Breast epithelium (tissue), 4 donors: Measurements from ENCODE around the gene SCAANT1. TPM values are rescaled to one million over a fixed set of nuclear protein-coding genes. Genes with fewer than 3 reads are reported as not detected.

Experiments
- DNase-seq, 2 donors: peaks; one replicate each; pipeline ENCODE4 v3.0.0-alpha.2; 2019; ENCODE audit warnings: low spot score in 2 of 2
- H3K27ac ChIP-seq, 2 donors: fragments of 200-600 bp; sonication (generic) in 1 of 2; one replicate each; pipeline ENCODE4 v1.5.1; 2016 to 2019; ENCODE audit warnings: mild to moderate bottlenecking in 1 of 2
- H3K27me3 ChIP-seq, 2 donors: fragments of 200-600 bp; sonication (generic) in 1 of 2; one replicate each; pipeline versions ENCODE4 v1.5.1 to v1.6.0; 2017 to 2019; ENCODE audit warnings: control low read depth in 1 of 2, mild to moderate bottlenecking in 1 of 2
- H3K36me3 ChIP-seq: fragments of 200-600 bp; one replicate; pipeline ENCODE4 v1.5.1; 2019
- H3K4me1 ChIP-seq, 2 donors: fragments of 200-600 bp; sonication (generic); one replicate each; pipeline ENCODE4 v1.5.1; 2016 to 2019; ENCODE audit warnings: control low read depth in 1 of 2
- H3K4me3 ChIP-seq, 3 donors: fragments of 200-600 bp; sonication (generic); 1 replicate in 2 of 3; 2 replicates in 1 of 3; pipeline ENCODE4 v1.5.1; 2016 to 2019; ENCODE audit warnings: mild to moderate bottlenecking in 3 of 3, moderate library complexity in 2 of 3
- H3K9me3 ChIP-seq, 2 donors: fragments of 200-600 bp; sonication (generic) in 1 of 2; one replicate each; pipeline ENCODE4 v1.5.1; 2016 to 2019; ENCODE audit warnings: control low read depth in 1 of 2
- POLR2A ChIP-seq: fragments of 450-650 bp; IDR thresholded peaks from one replicate; pipeline ENCODE4 v1.6.1; 2016; ENCODE audit warnings: antibody characterized with exemption, mild to moderate bottlenecking, moderate library complexity
- POLR2AphosphoS5 ChIP-seq, 3 donors: sonication (generic); formaldehyde crosslinking; IDR thresholded peaks; one replicate each; pipeline ENCODE4 v1.6.1; 2017; ENCODE audit warnings: antibody characterized with exemption in 3 of 3
- intact Hi-C: fragments of 100-400 bp; cut with DNase I; formaldehyde crosslinking; loops from one replicate; pipeline ENCODE4 v1.15.1; 2023; ENCODE audit warnings: low total_unique reads
- total RNA-seq, 3 donors: library from RNA; depleted of rRNA; stranded (reverse); fragments of >200 nt; gene quantifications; one replicate each; pipeline ENCODE4 v1.1.0, GENCODE V29; 2016
- TF ChIP-seq, protein P1 (sequence below), 3 donors: fragments of 450-650 bp; IDR thresholded peaks; one replicate each; pipeline ENCODE4 v1.5.1; 2016 to 2017; ENCODE audit warnings: antibody characterized with exemption in 3 of 3, mild to moderate bottlenecking in 3 of 3, moderate library complexity in 3 of 3

SCAANT1 gene
- total RNA-seq, 3 donors from 2014 or later = not detected

DNA sequence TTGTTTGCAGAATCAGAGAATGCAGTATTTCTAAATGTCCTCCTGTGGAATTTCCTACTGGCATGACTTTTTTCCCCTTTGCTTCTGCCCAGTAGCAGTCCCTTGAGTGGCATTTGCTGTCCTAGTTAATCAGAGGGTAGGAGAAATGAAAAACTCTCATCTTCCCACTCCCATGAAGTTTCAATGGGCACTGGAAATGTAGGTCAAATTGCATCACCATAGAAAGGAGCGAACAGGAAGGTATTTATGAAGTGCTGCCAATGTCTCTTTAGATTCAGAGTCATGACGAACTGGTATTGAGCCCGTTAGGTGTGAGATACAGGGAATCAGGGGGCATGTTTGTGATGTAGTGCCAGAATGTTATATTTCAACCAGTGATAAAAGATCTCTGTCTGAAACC is 25.3 kb downstream of the SCAANT1 start:
- no peak for DNase-seq
- Histone ChIP-seq H3K4me1 (no peaks in the 10 kb centered on the region), H3K4me3 (no peak overlapping the region), H3K9me3 (no peaks in the 10 kb centered on the region), H3K27ac (no peak overlapping the region), H3K27me3 (no peaks in the 10 kb centered on the region), H3K36me3 (no peaks in the 10 kb centered on the region)
- intact Hi-C loops = no loop called here
- TF ChIP-seq POLR2A (no peak), POLR2AphosphoS5 (IDR thresholded peaks at IDR 0.05) (no peak)
- TF ChIP-seq, protein P1, sequence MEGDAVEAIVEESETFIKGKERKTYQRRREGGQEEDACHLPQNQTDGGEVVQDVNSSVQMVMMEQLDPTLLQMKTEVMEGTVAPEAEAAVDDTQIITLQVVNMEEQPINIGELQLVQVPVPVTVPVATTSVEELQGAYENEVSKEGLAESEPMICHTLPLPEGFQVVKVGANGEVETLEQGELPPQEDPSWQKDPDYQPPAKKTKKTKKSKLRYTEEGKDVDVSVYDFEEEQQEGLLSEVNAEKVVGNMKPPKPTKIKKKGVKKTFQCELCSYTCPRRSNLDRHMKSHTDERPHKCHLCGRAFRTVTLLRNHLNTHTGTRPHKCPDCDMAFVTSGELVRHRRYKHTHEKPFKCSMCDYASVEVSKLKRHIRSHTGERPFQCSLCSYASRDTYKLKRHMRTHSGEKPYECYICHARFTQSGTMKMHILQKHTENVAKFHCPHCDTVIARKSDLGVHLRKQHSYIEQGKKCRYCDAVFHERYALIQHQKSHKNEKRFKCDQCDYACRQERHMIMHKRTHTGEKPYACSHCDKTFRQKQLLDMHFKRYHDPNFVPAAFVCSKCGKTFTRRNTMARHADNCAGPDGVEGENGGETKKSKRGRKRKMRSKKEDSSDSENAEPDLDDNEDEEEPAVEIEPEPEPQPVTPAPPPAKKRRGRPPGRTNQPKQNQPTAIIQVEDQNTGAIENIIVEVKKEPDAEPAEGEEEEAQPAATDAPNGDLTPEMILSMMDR (IDR thresholded peaks at IDR 0.05) = no peak

DNA sequence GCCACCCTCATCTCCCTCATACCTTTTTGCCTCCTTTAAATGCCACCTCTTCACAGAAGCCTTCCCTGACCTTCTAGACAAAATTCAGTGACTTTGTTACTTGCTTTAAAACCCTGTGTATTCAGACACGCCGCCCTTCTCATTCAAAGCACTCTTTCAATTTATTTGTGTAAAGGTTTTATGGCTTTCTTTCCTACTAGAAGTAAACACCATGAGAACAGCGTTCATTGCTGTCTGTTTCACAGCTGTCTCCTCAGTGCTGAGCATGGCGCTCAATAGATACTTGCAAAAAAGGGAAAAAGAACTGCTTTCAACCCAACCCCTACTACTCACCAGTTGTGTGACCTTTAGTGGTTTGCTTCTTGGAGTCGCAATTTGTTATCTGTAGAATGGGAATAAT is 31.5 kb downstream of the SCAANT1 start:
- no peaks in the 10 kb centered on the region for H3K4me1 ChIP-seq
- H3K36me3 ChIP-seq = no peaks in the 10 kb centered on the region
- no peak overlapping the region for H3K4me3 ChIP-seq
- DNase-seq = no peak
- no peaks in the 10 kb centered on the region for H3K27me3 ChIP-seq
- no peak for TF ChIP-seq POLR2AphosphoS5 (IDR thresholded peaks at IDR 0.05)
- TF ChIP-seq, protein P1 (IDR thresholded peaks at IDR 0.05) = no peak
- no peak for TF ChIP-seq POLR2A
- no peaks in the 10 kb centered on the region for H3K9me3 ChIP-seq
- H3K27ac ChIP-seq = no peak overlapping the region
- intact Hi-C loops = no loop called here

DNA sequence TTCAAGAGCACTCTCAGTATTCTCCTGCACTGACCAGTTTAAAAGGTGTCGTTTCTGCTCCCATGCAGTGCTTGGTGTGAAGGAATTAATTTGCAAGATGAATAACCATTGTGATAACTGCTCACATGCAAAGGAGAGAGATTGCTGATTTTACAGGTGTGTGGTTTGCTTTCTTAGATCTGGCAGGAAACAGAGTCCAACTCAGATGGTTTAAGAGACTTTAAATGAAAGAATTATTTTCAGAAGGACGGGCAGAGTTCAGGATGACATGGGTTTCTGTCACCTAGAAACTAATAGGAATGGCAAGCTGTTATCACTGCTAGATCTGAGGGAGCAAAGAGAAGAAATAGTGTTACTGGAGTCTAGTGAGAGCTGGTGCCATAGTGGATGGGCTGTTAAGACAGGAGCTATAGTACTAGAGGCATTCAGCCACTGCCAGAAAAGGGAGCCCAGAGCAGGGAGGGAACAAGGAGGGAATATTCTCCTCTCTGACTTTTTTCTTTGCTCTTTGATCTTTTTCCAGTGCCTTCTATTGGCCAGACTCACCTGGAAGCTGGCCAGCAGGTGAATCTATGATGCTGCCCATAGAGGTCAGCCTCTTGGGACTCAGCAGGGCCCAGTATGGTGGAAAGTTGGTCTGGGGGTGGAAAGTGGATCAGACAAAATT is 33.7 kb downstream of the SCAANT1 start:
- no peak for DNase-seq
- Histone ChIP-seq H3K27me3 (no peaks in the 10 kb centered on the region), H3K4me1 (no peaks in the 10 kb centered on the region), H3K27ac (no peak overlapping the region), H3K36me3 (no peaks in the 10 kb centered on the region), H3K9me3 (no peaks in the 10 kb centered on the region), H3K4me3 (no peak overlapping the region)
- TF ChIP-seq POLR2A (no peak), POLR2AphosphoS5 (IDR thresholded peaks at IDR 0.05) (no peak)
- TF ChIP-seq, protein P1 (IDR thresholded peaks at IDR 0.05) = no peak
- intact Hi-C loops = no loop called here

DNA sequence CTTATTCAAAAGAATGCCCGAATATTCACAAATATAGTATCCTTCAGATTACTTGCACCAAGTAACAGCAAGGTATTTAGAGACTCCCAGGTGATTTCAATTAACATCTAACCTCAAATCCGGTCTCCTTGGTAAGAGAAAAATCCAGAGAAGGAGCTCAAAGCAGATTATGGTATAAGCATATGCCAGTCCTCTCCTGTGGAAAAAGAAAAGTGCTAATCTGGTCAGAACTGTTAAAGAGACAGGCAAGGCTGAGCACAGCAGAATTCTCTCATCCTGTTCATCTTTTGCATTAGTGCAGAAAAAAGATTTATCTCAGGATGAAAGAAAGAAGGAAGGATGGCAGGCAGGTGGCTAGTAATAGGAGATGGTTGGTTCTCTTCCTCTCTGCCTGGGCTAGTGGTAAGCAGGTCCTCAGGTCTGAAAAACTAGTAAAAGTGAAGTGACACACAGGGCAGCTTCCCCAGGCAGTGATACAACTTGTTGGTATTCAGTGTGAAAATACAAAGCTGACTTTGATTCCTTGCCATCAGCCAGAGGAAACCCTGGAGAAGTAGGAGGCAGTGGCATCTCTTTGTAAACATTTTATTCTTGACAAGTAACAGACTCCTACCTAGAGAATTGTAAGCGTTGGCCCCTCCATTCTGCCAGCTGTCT is 34.3 kb downstream of the SCAANT1 start:
- no peaks in the 10 kb centered on the region for H3K27me3 ChIP-seq
- TF ChIP-seq POLR2A (no peak), POLR2AphosphoS5 (IDR thresholded peaks at IDR 0.05) (no peak)
- TF ChIP-seq, protein P1 (IDR thresholded peaks at IDR 0.05) = no peak
- no peaks in the 10 kb centered on the region for H3K36me3 ChIP-seq
- no peak for DNase-seq
- H3K4me3 ChIP-seq = no peak overlapping the region
- H3K27ac ChIP-seq = no peak overlapping the region
- intact Hi-C loops = no loop called here
- H3K4me1 ChIP-seq = no peaks in the 10 kb centered on the region
- H3K9me3 ChIP-seq = no peaks in the 10 kb centered on the region

DNA sequence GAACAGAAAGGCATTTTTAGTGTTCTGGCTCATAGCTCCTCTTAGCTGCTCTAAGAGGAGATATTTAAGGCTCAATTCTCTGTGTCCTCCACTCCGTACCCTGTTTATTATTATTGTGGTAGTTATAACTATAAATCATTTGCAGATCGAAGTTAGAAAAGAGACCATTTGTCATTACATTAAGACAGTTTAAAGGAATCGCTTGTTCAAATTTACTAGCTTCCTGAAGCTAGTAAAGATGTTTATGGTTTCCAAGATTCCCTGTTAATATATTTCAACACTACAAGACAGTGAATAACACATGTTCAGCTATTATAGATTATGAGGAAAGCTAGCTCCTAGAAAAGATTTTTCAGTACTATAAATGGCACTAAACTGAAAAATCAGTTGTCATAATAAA is 35.9 kb downstream of the SCAANT1 start:
- H3K9me3 ChIP-seq = no peaks in the 10 kb centered on the region
- intact Hi-C loops = no loop called here
- H3K4me3 ChIP-seq = no peak overlapping the region
- no peaks in the 10 kb centered on the region for H3K4me1 ChIP-seq
- no peak for DNase-seq
- H3K27me3 ChIP-seq = no peaks in the 10 kb centered on the region
- H3K36me3 ChIP-seq = no peaks in the 10 kb centered on the region
- no peak overlapping the region for H3K27ac ChIP-seq
- TF ChIP-seq POLR2A (no peak), POLR2AphosphoS5 (IDR thresholded peaks at IDR 0.05) (no peak)
- TF ChIP-seq, protein P1 (IDR thresholded peaks at IDR 0.05) = no peak
